Progenitor cell of endocrine pancreas (in vitro differentiated cells): ENCODE results near the gene GLIS1. TPM values are rescaled to one million over a fixed set of nuclear protein-coding genes. Genes with fewer than 3 reads are reported as not detected.

Experiments used
- DNase-seq: peaks from one replicate; pipeline ENCODE4 v3.0.0; 2021; ENCODE audit warnings: low spot score; ENCODE audit not compliant: unreplicated experiment
- H3K27ac Mint-ChIP-seq: 2 replicates; pipeline ENCODE4 v1.8.0; 2021; ENCODE audit warnings: mild to moderate bottlenecking, moderate library complexity, mixed read lengths
- H3K27me3 Mint-ChIP-seq: 2 replicates; pipeline ENCODE4 v1.8.0; 2021; ENCODE audit warnings: mixed read lengths
- H3K36me3 Mint-ChIP-seq: 2 replicates; pipeline ENCODE4 v1.8.0; 2022; ENCODE audit warnings: mixed read lengths; ENCODE audit not compliant: insufficient read depth
- H3K4me1 Mint-ChIP-seq: 2 replicates; pipeline ENCODE4 v1.8.0; 2021; ENCODE audit warnings: low read depth, mixed read lengths
- H3K4me3 Mint-ChIP-seq: 2 replicates; pipeline ENCODE4 v1.8.0; 2021; ENCODE audit warnings: low read depth, mild to moderate bottlenecking, moderate library complexity, mixed read lengths
- H3K9me3 Mint-ChIP-seq: 2 replicates; pipeline ENCODE4 v1.8.0; 2021; ENCODE audit warnings: low read depth, mixed read lengths
- total RNA-seq: library from RNA; stranded (reverse); gene quantifications from 2 replicates; pipeline ENCODE4 v1.2.1, GENCODE V29; 2021
- TF ChIP-seq, protein P1 (sequence below): fragments of 200-600 bp; sonication (generic); IDR thresholded peaks from one replicate; pipeline ENCODE4 v1.5.0; 2021; ENCODE audit warnings: antibody characterized with exemption, mild to moderate bottlenecking; ENCODE audit not compliant: unreplicated experiment

Gene GLIS1
- total RNA-seq, 1 donor from 2014 or later: not detected

DNA sequence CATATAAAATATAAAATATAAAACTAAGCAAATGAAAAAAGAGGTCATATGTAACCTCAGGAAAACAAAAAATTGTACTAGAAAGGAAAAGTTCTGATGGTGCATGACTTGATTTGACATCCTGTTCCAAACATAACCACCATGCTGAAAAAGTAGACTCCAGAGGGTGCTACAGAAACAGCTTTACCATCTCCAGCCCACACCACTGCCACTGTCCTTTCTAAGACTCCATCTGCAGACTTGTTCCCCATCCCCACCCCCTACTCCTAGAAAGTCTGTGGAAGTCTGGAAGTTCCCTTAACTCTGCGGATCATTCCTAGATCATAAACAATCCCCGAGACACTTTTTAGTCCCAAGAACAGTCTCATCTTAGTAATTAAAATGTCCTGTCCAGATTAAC lies 20.5 kb downstream of the GLIS1 start:
- TF ChIP-seq, protein P1, sequence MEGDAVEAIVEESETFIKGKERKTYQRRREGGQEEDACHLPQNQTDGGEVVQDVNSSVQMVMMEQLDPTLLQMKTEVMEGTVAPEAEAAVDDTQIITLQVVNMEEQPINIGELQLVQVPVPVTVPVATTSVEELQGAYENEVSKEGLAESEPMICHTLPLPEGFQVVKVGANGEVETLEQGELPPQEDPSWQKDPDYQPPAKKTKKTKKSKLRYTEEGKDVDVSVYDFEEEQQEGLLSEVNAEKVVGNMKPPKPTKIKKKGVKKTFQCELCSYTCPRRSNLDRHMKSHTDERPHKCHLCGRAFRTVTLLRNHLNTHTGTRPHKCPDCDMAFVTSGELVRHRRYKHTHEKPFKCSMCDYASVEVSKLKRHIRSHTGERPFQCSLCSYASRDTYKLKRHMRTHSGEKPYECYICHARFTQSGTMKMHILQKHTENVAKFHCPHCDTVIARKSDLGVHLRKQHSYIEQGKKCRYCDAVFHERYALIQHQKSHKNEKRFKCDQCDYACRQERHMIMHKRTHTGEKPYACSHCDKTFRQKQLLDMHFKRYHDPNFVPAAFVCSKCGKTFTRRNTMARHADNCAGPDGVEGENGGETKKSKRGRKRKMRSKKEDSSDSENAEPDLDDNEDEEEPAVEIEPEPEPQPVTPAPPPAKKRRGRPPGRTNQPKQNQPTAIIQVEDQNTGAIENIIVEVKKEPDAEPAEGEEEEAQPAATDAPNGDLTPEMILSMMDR: no peak
- Mint-ChIP-seq H3K27me3 (peaks cover 17% of the 10 kb centered on the region), H3K27ac (no peak overlapping the region)

DNA sequence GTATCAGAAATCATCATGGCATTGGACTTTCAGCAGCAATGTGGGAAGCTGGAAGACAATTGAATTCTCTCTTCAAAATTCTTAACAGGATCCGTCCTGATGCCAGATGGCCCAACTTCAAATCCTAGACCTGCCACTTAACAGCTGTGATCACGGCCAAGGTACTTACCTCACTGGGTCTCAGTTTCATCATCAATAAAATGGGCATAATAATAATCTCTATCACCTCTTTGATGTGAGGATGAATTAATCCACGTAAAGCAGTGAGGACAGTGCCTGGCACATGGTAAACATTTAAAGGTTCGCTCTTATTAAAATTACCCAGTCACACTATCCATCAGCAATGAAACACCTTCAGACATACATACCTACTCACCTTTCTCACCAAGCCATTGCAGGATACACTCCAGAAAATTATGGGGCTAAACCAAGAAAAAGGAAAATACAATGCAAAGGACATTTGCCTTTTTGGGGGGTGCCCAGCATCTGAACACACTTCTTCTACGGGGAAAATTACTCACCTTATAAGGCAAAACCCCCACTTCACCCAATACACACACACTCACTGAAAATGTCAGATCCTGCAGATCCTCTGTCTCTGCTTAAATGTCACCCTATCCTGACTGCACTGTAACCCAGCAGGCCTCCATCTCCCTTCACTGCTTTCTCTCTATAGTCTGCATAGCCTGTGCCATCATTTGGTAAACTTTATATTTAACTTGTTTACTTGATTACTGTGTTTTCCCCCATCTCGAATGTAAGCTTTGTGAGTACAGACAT lies 21.7 kb downstream of the GLIS1 start:
- no peaks in the 10 kb centered on the region for H3K36me3 Mint-ChIP-seq
- no peak for DNase-seq
- TF ChIP-seq, protein P1: no peak
- H3K27ac Mint-ChIP-seq: no peak overlapping the region
- peaks cover 3% of the 10 kb centered on the region for H3K9me3 Mint-ChIP-seq
- no peaks in the 10 kb centered on the region for H3K4me1 Mint-ChIP-seq
- H3K4me3 Mint-ChIP-seq: no peak overlapping the region
- H3K27me3 Mint-ChIP-seq: peaks cover 20% of the 10 kb centered on the region

More for the DNA sequence above, 20.5 kb downstream of the GLIS1 start:
- no peak overlapping the region for H3K4me3 Mint-ChIP-seq
- no peaks in the 10 kb centered on the region for H3K4me1 Mint-ChIP-seq
- no peaks in the 10 kb centered on the region for H3K9me3 Mint-ChIP-seq
- DNase-seq: no peak
- no peaks in the 10 kb centered on the region for H3K36me3 Mint-ChIP-seq

DNA sequence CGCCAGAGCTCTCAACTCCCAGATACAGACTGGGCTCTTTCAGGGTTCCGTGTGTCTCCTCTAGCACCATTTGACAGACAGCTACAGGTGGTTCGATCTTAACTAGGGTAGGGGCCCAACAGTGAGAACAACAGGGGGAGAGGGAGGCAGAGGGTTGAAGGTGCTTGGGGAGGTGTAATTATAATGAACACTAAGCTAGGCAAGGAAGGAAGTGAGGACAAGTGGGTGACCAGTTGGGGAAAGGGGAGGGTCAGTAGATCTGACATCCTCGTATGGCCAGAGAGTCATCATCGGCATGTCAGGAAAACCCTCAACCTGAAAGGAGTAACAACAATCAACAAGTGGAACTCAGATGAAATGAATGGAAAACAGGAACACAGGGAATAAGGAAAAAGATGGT lies 22.8 kb downstream of the GLIS1 start:
- no peak for DNase-seq
- Mint-ChIP-seq H3K4me1 (no peaks in the 10 kb centered on the region), H3K27ac (no peak overlapping the region), H3K36me3 (no peaks in the 10 kb centered on the region), H3K9me3 (peaks cover 3% of the 10 kb centered on the region), H3K27me3 (peaks cover 24% of the 10 kb centered on the region), H3K4me3 (no peak overlapping the region)
- TF ChIP-seq, protein P1: no peak

DNA sequence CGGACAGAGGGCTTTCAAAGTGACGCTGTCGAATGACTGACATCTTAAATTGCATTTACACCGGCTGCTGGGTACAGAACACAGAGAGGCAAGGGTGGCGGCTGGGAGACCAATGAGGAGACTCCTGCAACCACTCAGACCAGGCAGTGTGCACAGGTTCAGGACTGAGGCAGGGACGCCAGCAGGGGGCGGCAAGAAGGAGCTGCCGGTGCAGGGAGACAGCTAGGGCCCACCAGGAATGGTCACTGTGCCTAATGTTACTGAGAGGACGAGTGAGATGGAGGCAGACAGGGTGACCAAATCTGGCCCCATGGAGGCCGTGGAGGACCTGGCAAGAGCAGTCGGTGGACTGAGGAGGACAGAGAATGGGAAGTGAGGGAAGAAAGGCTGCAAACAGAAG lies 23.5 kb downstream of the GLIS1 start:
- TF ChIP-seq, protein P1: peak; percentile 72
- H3K36me3 Mint-ChIP-seq: no peaks in the 10 kb centered on the region
- no peak overlapping the region for H3K27ac Mint-ChIP-seq
- no peaks in the 10 kb centered on the region for H3K4me1 Mint-ChIP-seq
- peak; percentile 40 for DNase-seq
- H3K9me3 Mint-ChIP-seq: peaks cover 3% of the 10 kb centered on the region
- no peak overlapping the region for H3K4me3 Mint-ChIP-seq
- H3K27me3 Mint-ChIP-seq: peaks cover 26% of the 10 kb centered on the region

DNA sequence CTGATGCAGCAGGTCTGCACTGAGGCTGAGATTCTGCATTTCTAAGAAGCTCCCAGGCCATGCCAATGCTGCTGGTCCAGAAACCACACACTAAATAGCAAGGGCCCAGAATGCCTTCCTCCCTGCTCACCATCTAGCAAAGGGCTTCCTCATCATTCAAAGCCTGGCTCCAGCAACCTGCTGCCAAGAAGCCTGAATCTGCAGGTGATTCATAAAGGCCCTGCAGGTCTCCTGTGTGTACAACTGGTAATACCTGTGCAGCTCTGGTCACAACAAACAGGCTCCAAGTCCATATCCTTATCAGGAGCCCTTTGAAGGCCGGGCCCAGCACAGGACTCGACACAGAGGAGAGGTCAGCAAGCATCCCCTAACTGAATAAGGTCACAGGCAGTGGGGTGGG lies 26.7 kb downstream of the GLIS1 start:
- Mint-ChIP-seq H3K27me3 (peaks cover 9% of the 10 kb centered on the region), H3K4me3 (no peak overlapping the region), H3K36me3 (no peaks in the 10 kb centered on the region), H3K9me3 (peaks cover 3% of the 10 kb centered on the region), H3K4me1 (peaks cover 2% of the 10 kb centered on the region), H3K27ac (no peak overlapping the region)
- DNase-seq: no peak
- TF ChIP-seq, protein P1: no peak
